Mammary epithelial cell (primary cell): Measurements from ENCODE around the gene ZNF253.
"Not testable (repeated sequence)": the region's sequence is repeated elsewhere in the genome, so short reads cannot be mapped to it uniquely, and the experiment has no call there.

ENCODE experiments used
- CTCF ChIP-seq, 2 donors: IDR thresholded peaks in 1 of 2; conservative IDR thresholded peaks in 1 of 2; 2 replicates each; pipeline ENCODE4 v1.5.1; 2011 to 2012; ENCODE audit warnings: inconsistent platforms in 2 of 2, low read length in 2 of 2, mild to moderate bottlenecking in 2 of 2, control low read depth in 1 of 2, low read depth in 1 of 2; ENCODE audit not compliant: insufficient read depth in 1 of 2; ENCODE audit errors: extremely low read depth in 1 of 2
- EZH2 ChIP-seq: IDR thresholded peaks from 2 replicates; pipeline ENCODE4 v1.6.1; 2012; ENCODE audit warnings: low read length, inconsistent platforms, borderline replicate concordance

- not testable (repeated sequence) for TF ChIP-seq EZH2; CTCF (conservative IDR thresholded peaks at IDR 0.05 in 1 of 2, IDR thresholded peaks at IDR 0.05 in 1 of 2; ENCODE audit: extremely low read depth in 1 of 2, insufficient read depth in 1 of 2, low read depth in 1 of 2, low read length in 2 of 2)
These were observed 68.0 kb downstream of the ZNF253 start for GRCh38 chr19:19933432-19934314.
